ENCODE results near the gene CNNM4.

The CNNM4 gene

DNA sequence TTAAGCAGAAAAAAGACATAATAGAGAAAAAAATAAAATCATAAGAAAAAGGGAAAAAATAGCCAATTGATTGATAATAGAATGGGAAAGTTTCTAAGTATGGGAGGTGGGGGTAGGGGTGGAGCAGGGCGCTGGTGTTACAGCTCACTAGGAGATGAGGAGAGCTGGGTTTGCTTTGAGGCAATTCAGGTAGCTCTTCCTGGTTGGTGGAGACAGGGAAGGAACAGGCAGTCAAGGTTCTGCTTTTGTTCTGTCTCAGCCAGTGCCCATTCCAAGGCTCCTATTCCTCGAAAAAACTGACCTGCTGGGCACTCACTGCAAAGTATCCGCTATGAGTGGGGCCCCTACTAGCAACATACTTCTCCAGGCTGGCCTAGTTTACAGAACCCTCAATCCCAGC is 1.7 kb upstream of the CNNM4 start:
- DNase-seq, result no peak

DNA sequence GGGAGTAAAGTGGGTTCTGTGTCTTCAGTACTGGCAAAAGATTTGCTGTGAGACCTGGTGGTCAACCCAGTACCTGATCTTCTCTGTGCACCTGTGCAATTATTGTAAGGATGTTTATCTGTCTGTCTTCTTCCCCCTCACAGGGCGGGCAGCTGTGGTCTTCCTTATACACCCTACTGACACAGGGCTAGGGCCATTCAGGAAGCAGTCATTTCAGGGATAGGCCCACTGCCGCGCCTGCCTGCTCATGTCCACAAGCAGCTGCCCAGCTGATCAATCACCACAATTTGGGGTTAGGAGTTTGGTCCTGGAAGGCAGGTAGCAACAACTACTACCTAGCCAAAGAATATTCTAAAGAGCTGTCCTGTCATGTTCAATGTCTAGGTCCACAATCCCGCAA is 1.2 kb upstream of the CNNM4 start:
- no peak for DNase-seq

DNA sequence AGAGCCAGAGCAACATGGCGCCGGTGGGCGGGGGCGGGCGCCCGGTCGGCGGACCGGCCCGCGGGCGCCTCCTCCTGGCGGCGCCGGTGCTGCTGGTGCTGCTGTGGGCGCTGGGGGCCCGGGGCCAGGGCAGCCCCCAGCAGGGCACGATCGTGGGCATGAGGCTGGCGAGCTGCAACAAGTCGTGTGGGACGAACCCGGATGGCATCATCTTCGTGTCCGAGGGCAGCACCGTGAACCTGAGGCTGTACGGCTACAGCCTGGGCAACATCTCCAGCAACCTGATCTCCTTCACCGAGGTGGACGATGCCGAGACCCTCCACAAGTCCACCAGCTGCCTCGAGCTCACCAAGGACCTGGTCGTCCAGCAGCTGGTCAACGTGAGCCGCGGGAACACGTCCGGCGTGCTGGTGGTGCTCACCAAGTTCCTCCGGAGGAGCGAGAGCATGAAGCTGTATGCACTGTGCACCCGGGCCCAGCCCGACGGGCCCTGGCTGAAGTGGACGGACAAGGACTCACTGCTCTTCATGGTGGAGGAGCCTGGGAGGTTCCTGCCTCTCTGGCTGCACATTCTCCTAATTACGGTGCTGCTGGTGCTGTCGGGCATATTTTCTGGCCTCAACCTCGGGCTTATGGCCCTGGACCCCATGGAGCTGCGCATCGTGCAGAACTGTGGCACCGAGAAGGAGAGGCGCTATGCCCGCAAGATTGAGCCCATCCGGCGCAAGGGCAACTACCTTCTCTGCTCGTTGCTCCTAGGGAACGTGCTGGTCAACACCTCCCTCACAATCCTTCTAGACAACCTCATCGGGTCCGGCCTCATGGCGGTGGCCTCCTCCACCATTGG is 507 bp downstream of the CNNM4 start:
- DNase-seq, result peak in 11 of 56 donors; percentile 12 to 76 (median 53)

DNA sequence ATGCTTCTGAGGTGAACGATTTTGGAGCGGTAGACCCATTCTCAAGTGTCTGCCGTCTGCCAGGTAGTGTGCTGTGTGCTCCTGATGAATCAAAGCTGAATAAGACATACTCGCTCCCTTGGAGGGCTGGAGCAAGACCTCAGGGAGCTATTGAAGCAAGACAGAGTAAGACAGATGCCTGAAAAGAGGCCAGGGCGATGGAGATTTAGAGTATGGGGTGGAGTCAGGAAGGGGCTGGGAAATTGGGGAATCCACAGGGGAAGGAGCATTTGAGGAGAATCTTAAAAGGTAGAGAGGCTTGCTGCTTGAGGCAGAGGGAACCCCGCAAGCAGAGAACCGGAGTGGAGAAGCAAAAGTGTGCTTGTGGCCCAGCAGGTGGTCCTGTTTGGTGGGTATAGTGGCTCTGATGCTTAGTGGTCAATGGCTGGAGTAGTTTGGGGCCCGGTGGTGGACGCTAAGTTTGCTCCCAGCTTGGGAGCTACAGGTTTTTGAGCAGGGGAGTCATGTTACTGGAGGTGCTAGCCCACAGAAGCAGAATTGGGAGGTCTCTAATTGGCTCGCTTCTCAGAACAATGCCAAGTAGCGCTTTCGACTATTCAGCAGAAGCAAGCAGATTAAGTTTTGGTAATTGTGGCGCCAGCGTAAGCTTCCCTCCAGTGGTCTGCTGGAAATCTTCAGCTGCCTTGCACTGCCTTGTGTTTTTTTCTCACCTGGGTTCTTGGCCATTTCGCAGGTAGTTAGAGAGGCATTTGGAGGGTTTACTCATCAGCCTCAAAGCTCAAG is 2.0 kb downstream of the CNNM4 start:
- DNase-seq, result peak in 2 of 56 donors; percentile 10 to 24

DNA sequence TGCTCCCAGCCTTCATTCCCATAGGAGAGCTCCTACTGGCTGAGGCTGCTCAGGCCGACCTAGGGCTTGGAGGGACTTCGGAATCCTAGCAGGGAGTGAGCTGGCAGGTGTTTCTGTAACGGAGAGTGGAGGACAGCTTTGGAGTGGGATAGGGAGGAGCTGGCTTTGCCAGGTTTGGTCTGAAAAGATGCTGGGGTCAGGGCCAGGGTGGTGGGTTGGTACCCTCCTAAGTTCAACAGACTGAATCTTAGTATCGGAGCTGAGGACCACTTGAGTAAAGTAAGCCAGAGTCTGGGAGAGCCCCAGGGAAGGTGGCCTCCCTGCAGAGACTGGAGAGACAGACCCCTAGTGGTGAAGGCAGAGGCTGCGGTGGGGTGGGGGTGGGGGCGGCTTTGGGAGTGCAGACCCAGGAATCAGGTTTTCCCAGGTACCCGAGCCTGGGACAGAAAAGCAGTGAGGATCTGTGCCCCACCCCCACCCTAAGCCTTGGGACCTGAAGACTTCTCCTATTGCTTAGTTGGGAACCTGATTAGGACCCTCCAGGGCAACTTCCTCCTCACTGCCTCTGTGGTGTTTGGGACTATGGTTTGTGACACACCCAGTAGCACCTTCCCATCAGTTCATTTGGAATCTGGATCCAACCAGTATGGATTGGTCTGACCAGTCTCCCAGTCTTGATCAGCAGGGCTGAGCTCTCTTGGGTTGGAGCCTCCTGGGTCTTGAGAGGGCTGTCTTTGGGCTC is 3.0 kb downstream of the CNNM4 start:
- peak in 8 of 56 donors; percentile 12 to 52 (median 24) for DNase-seq

DNA sequence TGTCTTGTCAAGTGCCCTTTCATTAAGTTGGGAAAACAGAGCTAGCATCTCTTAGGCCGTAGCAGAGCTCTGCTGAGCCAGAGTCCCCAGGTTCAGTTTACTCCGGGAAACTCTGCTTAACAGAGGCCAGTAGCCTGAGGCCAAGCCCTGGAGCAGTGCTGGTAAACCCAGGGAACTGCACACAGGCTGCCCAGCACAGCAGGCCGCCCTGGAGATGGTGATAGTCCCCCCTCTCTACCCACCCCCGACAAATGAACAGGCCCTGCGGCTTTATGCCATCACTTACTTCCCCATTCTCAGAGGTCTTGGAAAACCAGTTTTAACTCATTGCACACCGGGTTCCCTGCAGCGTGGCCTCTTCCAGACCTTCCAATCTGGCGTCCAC is 3.5 kb downstream of the CNNM4 start:
- DNase-seq, result peak in 10 of 56 donors; percentile 15 to 47 (median 23)

DNA sequence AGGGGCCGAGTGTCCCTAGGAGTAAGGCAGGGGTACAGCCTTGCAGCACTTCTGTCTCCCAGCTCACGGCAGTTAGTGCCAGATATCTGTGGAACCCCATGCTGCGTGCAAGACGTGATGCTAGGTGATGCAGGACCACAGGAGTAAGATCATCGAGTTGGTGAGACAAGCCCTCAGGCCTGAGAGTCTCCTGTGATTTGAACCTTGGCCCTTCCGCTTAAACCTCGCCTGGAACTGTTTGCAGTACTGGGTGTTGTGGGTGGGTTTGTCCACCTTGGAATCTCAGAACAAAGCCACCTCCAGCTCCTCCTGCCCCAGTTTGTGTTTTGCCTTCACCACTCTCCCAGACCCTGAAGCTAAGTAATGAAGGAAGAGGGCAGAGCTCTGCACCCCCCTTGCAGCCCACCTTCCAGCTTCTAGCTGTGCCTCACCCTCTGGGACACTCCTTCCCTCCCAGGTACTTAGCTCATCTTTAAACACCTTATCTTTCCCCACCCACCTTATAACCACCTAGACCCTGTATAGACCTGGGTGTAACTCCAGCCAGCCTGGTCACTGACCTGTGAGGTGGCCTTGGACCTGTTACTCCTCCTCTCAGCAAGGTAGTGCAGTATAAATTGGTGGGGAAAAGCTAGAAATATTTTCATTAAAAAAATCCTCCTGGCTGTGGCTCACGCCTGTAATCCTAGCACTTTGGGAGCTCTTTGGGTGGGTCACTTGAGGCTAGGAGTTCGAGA is 6.6 kb downstream of the CNNM4 start:
- no peak for DNase-seq

DNA sequence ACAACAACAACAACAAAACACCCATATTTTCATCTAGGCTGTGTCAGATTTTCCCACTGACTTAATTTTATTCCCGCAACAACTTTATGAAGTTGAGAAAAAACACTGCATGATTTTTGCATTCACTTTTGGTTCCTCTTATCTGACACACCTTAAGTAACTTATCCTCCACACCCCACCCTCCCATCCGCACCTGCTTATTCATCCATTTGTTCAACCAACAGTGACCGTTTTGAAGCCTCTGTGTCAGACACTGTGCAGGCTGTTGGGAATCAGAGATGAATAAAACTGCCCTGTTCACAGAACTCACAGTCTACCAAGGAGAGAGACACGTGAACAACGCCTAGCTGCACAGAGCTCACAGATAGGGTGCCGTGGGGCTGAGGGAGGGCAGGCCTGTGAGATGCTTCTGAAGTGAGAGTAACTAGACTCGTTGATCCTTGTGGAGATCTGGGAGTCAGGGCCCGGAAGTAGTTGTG is 7.4 kb downstream of the CNNM4 start:
- no peak for DNase-seq

DNA sequence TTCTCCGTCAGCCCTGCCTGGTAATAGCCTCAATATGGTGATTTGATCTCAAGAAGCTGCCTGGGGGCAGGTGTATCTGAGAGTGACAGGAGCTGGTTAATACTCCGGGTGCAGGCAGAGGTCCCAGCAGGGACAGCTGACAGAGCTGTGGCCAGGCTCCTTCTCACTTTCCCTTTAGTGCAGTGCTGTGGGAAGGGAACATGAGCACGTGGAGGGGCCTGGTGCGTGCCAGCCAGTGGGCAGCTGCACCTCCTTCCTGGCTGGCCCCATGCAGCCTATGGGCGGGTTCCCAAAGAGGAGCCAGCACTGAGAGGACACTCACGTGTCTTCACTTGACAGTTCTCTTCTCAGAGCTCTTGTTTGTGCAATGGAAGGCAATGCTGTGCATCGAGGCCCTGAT is 9.1 kb downstream of the CNNM4 start:
- peak in 38 of 56 donors; percentile 14 to 75 (median 47) for DNase-seq

DNA sequence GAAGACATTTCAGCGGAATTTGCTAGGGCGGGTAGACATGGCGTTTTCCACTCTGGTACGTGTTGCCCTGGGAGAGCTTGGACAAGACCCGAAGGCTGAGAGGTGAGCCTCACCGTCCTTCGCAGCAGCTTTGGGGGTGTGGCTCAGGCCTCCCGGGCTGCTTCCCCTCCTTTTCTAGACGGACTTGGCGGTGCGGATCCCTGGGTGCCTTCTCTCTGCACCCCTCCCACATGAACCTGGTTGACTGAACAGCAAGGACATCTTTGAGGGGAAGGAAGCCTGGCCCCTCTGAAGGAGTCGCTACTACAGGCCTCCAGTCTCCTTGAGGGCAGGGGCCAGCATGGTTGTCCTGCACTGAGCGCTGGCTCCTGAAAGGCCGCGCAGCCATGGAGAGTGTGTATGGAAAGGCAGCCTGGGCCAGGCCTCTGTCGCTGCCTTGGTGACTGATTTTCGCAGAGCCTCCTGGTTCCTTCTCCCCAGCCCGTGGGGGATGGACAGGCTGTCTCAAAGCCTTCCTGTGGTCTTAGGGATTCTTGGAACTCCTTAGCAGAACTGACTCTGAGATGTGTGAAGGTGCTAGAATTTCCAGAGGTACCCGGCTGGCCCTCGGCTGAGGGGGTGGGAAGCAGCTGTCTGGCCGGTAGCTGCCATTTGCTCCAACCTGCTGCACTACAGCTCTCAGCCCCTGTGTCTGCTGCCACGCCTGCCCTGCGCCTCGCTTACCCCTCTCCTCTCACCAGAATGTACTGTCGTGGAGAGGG is 9.9 kb downstream of the CNNM4 start:
- no peak for DNase-seq

DNA sequence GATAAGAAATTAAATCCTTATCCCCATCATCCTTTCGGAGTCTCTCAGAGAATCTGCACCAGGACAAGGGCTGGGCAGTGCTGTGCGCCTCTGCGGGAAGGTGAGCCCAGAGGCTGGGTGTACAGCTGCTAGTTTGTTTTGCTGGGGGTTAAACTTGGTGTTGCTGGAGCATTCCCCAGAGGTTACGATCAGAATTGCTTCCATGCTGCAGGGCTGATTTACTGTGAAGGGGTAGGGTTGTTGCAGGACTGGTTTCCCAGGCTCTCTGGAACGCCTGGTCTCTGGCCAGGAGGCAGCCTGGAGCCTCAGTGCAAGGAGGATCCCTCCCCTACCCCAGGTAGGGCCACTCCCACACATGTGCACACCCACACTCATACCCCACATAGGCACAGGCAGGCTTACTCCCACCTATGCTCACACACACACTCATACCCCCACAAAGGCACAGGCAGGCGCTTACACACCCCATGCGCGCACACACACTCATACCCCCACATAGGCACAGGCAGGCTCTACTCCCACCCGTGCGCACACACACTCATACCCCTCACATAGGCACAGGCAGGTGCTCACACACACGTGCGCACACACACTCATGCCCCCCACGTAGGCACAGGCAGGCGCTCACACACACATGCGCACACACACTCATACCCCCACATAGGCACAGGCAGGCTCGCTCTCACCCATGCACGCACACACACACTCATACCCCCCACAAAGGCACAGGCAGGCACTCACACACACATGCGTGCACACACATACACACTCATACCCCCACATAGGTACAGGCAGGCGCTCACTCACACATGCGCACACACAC is 11.3 kb downstream of the CNNM4 start:
- no peak for DNase-seq

DNA sequence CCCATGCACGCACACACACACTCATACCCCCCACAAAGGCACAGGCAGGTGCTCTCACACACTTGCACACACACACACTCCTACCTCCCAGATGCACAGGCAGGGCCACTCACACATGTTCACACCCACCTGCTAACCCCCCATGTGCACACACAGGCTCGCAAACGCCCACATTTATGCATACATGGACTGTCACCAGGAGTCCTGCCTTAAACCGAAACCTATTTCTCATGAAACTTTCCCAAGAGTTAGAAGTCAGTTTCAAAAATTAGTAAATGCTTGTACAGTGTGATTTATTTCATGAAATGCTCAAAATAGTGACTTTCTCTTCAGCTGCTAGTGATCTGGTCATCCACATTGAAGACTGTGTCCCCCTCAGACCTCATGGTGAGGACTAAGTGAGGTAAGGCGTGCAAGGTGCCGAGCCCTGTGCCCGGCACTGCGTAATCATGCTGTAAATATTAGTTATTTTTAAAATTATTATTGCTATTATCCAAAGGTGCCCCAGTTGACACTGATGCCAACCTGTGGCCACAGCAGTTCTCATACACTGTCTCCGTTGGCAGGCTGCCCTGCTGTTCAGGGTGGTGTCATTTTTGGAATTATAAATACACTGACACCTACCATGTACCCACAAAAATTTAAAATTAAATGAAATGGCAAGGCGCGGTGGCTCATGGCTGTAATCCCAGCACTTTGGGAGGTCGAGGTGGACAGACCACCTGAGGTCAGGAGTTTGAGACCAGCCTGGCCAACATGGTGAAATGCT is 12.4 kb downstream of the CNNM4 start:
- DNase-seq, result no peak

DNA sequence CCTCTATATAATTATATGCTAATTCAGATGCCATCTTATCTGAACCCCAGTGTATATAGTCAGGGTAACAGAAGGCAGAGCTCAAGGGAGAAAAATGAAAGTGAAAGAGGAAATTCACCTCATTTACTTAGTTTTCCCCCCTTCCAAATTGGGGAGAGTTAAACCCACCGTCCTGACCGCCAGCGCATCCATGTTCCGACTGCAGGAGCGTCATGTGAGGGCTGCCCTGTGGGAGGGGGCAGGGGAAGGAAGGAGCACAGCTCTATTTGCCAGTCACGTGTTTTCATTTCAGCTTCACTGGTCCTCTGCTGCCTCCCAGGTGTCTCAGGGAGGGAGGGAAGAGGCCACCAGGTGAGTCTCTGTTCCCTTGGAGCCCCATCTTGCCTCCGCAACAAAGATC is 13.2 kb downstream of the CNNM4 start:
- no peak for DNase-seq

DNA sequence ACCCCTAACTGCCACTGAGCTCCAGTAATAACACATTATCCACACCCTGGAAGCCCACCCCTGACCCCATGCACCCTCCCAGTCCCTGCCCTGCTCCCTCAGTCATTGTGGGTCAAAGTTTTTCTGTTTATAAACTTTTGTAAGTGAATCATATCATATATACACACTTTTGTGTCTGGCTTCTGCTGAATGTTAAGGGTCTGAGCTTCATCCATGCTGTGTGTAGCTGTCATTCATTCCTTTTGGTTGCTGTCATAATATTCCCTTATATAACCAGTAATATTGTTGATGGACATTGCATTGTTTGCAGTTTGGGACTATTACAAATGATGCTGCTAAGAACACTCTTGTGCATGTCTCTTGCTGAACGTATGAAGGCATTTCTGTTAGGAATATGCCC is 14.5 kb downstream of the CNNM4 start:
- DNase-seq, result no peak

DNA sequence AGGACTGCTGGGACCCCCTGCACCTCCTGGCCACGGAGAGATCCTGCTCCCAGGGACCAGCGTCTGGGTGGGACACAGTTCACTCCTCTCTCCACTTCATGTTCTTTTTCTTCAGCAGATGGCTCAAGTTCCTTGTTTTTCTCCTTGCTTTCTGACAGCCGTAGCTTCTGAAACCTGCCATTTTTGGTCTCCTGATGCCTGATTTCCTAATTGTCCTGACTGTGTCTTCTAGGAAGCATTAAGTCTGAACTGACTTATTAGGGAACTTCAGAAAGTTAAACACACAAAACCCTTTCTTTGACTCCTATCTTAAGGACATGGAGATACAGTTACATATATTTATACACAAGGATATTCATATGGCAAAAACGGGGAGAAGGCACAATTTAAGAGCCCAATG is 22.7 kb downstream of the CNNM4 start:
- DNase-seq, result no peak

DNA sequence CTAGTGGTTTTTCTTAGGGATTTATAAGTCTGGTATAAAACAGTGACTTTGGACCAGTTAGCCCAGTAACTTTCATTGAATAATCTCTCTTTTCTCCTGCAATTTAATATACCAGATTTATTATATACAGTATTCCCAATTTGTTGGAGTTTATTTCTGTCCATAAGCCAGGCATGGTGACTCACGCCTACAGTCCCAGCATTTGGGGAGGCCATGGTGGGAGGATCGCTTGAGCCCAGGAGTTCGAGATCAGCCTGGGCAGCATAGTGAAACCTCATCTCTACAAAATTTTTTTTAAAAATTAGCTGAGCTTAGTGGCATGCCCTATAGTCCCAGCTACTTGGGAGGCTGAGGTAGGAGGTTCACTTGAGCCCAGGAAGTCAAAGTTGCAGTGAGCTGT is 26.7 kb downstream of the CNNM4 start:
- DNase-seq, result no peak

DNA sequence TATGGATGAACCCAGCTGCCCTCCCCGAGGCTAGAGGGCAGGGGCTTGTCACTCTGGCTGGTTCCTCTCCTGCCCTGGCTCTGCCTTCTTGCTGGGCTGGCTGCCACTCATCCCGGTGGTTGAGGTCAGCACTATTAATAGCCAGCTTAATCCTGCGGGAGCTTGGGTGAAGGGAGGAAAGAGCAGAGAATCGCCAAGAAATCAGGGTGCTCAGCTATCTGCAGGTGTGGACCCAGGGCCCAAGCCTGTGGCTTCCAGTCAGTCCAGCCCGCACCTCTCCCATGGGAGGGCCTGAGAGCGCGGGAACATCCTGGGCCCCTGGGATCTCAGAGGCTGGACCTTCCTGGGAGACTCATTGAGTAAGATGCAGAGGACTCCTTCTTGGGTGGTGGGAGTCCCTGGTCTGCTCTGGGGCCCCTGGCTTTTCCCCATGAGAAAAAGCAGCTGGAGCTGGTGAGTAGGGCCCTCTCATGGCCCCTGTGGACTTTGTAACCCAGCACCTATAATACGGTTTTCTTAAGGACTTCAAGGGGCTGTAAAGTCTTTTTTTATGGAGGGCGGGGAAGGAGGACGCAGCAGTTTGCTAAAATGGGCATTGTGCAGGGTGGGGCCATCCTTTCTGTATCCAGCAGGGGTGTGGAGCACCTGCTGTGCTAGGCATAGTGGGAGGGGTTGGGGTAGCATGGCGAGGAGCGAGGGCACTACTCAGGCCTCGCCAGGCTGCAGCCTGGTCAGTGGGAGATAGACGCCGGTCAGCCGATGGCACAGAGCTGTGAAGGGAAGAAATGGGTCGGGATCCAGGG is 27.9 kb downstream of the CNNM4 start:
- DNase-seq, result peak in 24 of 56 donors; percentile 10 to 63 (median 46)

DNA sequence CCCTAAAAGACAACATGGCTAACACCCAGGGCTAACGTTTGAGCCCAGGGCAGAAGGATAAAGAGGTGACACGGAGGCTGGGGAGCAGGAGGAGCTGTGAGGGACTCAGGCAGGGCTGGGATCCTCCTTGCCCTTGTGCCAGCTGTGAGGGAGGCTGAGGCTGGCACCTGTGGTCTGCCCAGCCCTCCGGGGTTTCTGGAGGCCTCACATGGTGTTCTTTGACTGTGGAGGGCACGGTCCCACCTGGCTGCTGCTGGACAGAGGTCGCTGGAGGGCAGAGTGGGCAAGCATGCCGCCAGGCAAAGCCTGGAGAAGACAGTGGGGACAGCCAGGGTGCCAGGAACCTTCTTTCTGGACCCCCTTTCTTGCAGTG is 28.5 kb downstream of the CNNM4 start:
- no peak for DNase-seq

Measured in amygdala (tissue), 56 donors.